H1 (cell line): ENCODE data around the gene FLG. TPM values are rescaled to one million over a fixed set of nuclear protein-coding genes. Genes with fewer than 3 reads are reported as not detected.
"Not testable (repeated sequence)": the region's sequence is repeated elsewhere in the genome, so short reads cannot be mapped to it uniquely, and the experiment has no call there.

Experiments
- CTCF ChIA-PET: fragments of 300-600 bp; sonication (Branson Sonifier 250); formaldehyde crosslinking; loops from one replicate; lab custom pipeline; 2021; ENCODE audit not compliant: partially characterized antibody; lab: Charles Lee
- POLR2A ChIA-PET: fragments of 300-600 bp; sonication (Branson Sonifier 250); formaldehyde crosslinking; loops from one replicate; lab custom pipeline; 2021; ENCODE audit warnings: inconsistent platforms; ENCODE audit not compliant: partially characterized antibody; lab: Charles Lee
- DNase-seq, 2 experiments: peaks; one replicate each; pipeline versions ENCODE4 v3.0.0 to v3.0.0-alpha.2; 2010 to 2022; ENCODE audit warnings: low spot score in 2 of 2, low read depth in 1 of 2, mixed read lengths in 1 of 2
- FAIRE-seq: peaks from 2 replicates; lab custom pipeline; 2011; peaks lifted over from hg19 to GRCh38; lab: Jason Lieb, UNC
- H2AFZ ChIP-seq: 2 replicates; pipeline ENCODE4 v1.8.1; 2012; ENCODE audit warnings: low read length, inconsistent platforms
- H2AK5ac ChIP-seq: 2 replicates; pipeline ENCODE4 v1.6.1; 2013; ENCODE audit warnings: low read depth, low read length
- H2BK120ac ChIP-seq: replicated peaks from 2 replicates; pipeline ENCODE3; 2013; ENCODE audit warnings: low read depth, low read length, inconsistent platforms
- H2BK12ac ChIP-seq: 2 replicates; pipeline ENCODE4 v1.6.1; 2013; ENCODE audit warnings: low read depth, low read length
- H2BK15ac ChIP-seq: 2 replicates; pipeline ENCODE4 v1.6.1; 2013; ENCODE audit warnings: low read length
- H2BK20ac ChIP-seq: 2 replicates; pipeline ENCODE4 v1.6.1; 2013; ENCODE audit warnings: low read length
- H2BK5ac ChIP-seq: 2 replicates; pipeline ENCODE4 v1.6.1; 2013; ENCODE audit warnings: low read depth, low read length
- H3K14ac ChIP-seq: 2 replicates; pipeline ENCODE4 v1.6.1; 2013; ENCODE audit warnings: inconsistent platforms; ENCODE audit not compliant: insufficient read length
- H3K18ac ChIP-seq: 2 replicates; pipeline ENCODE4 v1.6.1; 2013; ENCODE audit warnings: low read length; ENCODE audit errors: extremely low read depth
- H3K23ac ChIP-seq: 2 replicates; pipeline ENCODE4 v1.6.1; 2013; ENCODE audit warnings: inconsistent platforms; ENCODE audit not compliant: insufficient read length
- H3K23me2 ChIP-seq: 2 replicates; pipeline ENCODE4 v1.6.1; 2013; ENCODE audit warnings: low read depth, low read length
- H3K27ac ChIP-seq: 2 replicates; pipeline ENCODE4 v1.6.1; 2011; ENCODE audit warnings: low read depth, low read length, inconsistent platforms
- H3K27me3 ChIP-seq, 4 experiments: replicated peaks in 1 of 4; 1 replicate in 1 of 4; 2 replicates in 3 of 4; pipeline versions ENCODE4 v1.6.1 to v1.8.1; 2011 to 2013; ENCODE audit warnings: low read length in 3 of 4, mild to moderate bottlenecking in 3 of 4, inconsistent platforms in 2 of 4, mixed read lengths in 2 of 4, moderate library complexity in 1 of 4; ENCODE audit not compliant: control insufficient read depth in 3 of 4, insufficient read depth in 3 of 4; ENCODE audit errors: extremely low read depth in 1 of 4
- H3K36me3 ChIP-seq, 4 experiments: 2 replicates each; pipeline versions ENCODE4 v1.6.1 to v1.8.1; 2011 to 2013; ENCODE audit warnings: mild to moderate bottlenecking in 4 of 4, low read length in 3 of 4, moderate library complexity in 2 of 4, control low read depth in 1 of 4, inconsistent platforms in 1 of 4; ENCODE audit not compliant: insufficient read depth in 4 of 4, control insufficient read depth in 2 of 4
- H3K4ac ChIP-seq: replicated peaks from 2 replicates; pipeline ENCODE3; 2013; ENCODE audit warnings: low read length, low read depth, mixed read lengths, inconsistent platforms; ENCODE audit not compliant: insufficient read length
- H3K4me1 ChIP-seq, 4 experiments: replicated peaks in 1 of 4; 1 replicate in 1 of 4; 2 replicates in 3 of 4; pipeline versions ENCODE4 v1.6.1 to v1.8.1; 2011 to 2013; ENCODE audit warnings: low read length in 3 of 4, inconsistent platforms in 2 of 4, mixed read lengths in 1 of 4; ENCODE audit not compliant: insufficient read depth in 4 of 4, control insufficient read depth in 3 of 4
- H3K4me2 ChIP-seq, 2 experiments: 2 replicates each; pipeline versions ENCODE4 v1.6.1 to v1.8.1; 2011 to 2013; ENCODE audit warnings: low read depth in 2 of 2, low read length in 2 of 2, control low read depth in 1 of 2, inconsistent platforms in 1 of 2, mild to moderate bottlenecking in 1 of 2; ENCODE audit not compliant: insufficient read depth in 1 of 2
- H3K4me3 ChIP-seq, 4 experiments: fragments of 200-600, 300-600 bp in 1 of 4; sonication (generic), shearing (Covaris generic), sonication (Bioruptor Twin) in 1 of 4; 2 replicates each; pipeline versions ENCODE4 v1.5.1 to v1.8.1; 2011 to 2016; ENCODE audit warnings: low read length in 4 of 4, low read depth in 3 of 4, control low read depth in 2 of 4, inconsistent platforms in 2 of 4, mild to moderate bottlenecking in 2 of 4, mixed read lengths in 1 of 4, moderate library complexity in 1 of 4; ENCODE audit not compliant: insufficient read depth in 2 of 4; ENCODE audit errors: extremely low read depth in 1 of 4
- H3K56ac ChIP-seq: replicated peaks from 2 replicates; pipeline ENCODE3; 2013; ENCODE audit warnings: low read depth, mild to moderate bottlenecking, mixed read lengths, low read length, inconsistent platforms; ENCODE audit not compliant: insufficient read length
- H3K79me1 ChIP-seq: 2 replicates; pipeline ENCODE4 v1.6.1; 2013; ENCODE audit warnings: low read depth, low read length, control low read depth
- H3K79me2 ChIP-seq, 2 experiments: 2 replicates each; pipeline versions ENCODE4 v1.6.1 to v1.8.1; 2012 to 2013; ENCODE audit warnings: low read length in 2 of 2, mild to moderate bottlenecking in 2 of 2, inconsistent platforms in 1 of 2; ENCODE audit not compliant: insufficient read depth in 2 of 2, control insufficient read depth in 1 of 2
- H3K9ac ChIP-seq, 4 experiments: replicated peaks in 1 of 4; 1 replicate in 1 of 4; 2 replicates in 3 of 4; pipeline versions ENCODE4 v1.6.1 to v1.8.1; 2011 to 2013; ENCODE audit warnings: low read depth in 3 of 4, low read length in 3 of 4, control low read depth in 2 of 4, mild to moderate bottlenecking in 2 of 4, moderate library complexity in 2 of 4, inconsistent platforms in 1 of 4; ENCODE audit errors: extremely low read depth in 1 of 4
- H3K9me3 ChIP-seq, 2 experiments: 2 replicates each; pipeline versions ENCODE4 v1.6.1 to v1.8.1; 2012 to 2013; ENCODE audit warnings: mild to moderate bottlenecking in 2 of 2, moderate library complexity in 2 of 2, control low read depth in 1 of 2, inconsistent platforms in 1 of 2, low read depth in 1 of 2, low read length in 1 of 2, mixed read lengths in 1 of 2; ENCODE audit not compliant: insufficient read depth in 2 of 2
- H4K20me1 ChIP-seq, 2 experiments: replicated peaks in 1 of 2; 2 replicates each; pipeline versions ENCODE3 to v1.8.1; 2011 to 2013; ENCODE audit warnings: inconsistent platforms in 2 of 2, low read length in 2 of 2, mild to moderate bottlenecking in 1 of 2; ENCODE audit not compliant: insufficient read depth in 2 of 2, control insufficient read depth in 1 of 2
- H4K5ac ChIP-seq: 2 replicates; pipeline ENCODE4 v1.6.1; 2013; ENCODE audit warnings: low read length, low read depth, mixed read lengths, inconsistent platforms; ENCODE audit not compliant: insufficient read length
- H4K8ac ChIP-seq: 2 replicates; pipeline ENCODE4 v1.8.0; 2013; ENCODE audit warnings: mild to moderate bottlenecking, moderate library complexity, low read length, inconsistent platforms; ENCODE audit not compliant: insufficient read depth; ENCODE audit errors: extremely low read depth
- H4K91ac ChIP-seq: replicated peaks from 2 replicates; pipeline ENCODE3; 2013; ENCODE audit warnings: low read length, mixed read lengths, inconsistent platforms; ENCODE audit not compliant: insufficient read length
- WGBS, 2 experiments: shearing (Covaris generic) in 1 of 2; methylation state at CpG; one replicate each; pipeline versions ENCODE4 v1.1.6 to v1.1.7; 2013 to 2015; ENCODE audit warnings: low lambda C conversion rate in 2 of 2, mixed read lengths in 2 of 2, inconsistent platforms in 1 of 2, low coverage in 1 of 2, missing lambda C conversion rate in 1 of 2; ENCODE audit not compliant: insufficient replicate concordance in 2 of 2, insufficient coverage in 1 of 2, insufficient read length in 1 of 2; ENCODE audit errors: extremely low coverage in 1 of 2, missing lambda C conversion rate in 1 of 2; 5-methylcytosine and 5-hydroxymethylcytosine counted together
- polyA plus RNA-seq, 7 experiments: library from polyadenylated mRNA; depleted of rRNA in 3 of 7; stranded (reverse) in 5 of 7; unstranded in 2 of 7; fragments of >200 nt in 5 of 7; fragments of 200-250 nt in 2 of 7; gene quantifications; 1 replicate in 5 of 7; 2 replicates in 1 of 7; 4 replicates in 1 of 7; pipeline versions ENCODE4 v1.2.1 to v1.2.3, GENCODE V29; 2011 to 2013; ENCODE audit warnings: missing spikeins in 2 of 7, mixed read lengths in 2 of 7
- total RNA-seq: library from RNA; stranded (reverse); fragmentation: NEBNext Ultra II Directional; extraction: Animal tissue kit (Norgen Biotek cat#: 25700); gene quantifications from 2 replicates; pipeline ENCODE4 v1.2.1, GENCODE V29; 2021

Gene FLG
- total and polyA plus RNA-seq, 2 of the 8 experiments (the other 6 are each of a cell fraction or from before 2014, with no cell fraction given): not detected

GRCh38 chr1:152304773-152305172 lies 20.3 kb downstream of the FLG start:
- H4K91ac ChIP-seq, H4K8ac ChIP-seq, H3K4ac ChIP-seq, POLR2A ChIA-PET, H3K23me2 ChIP-seq, H2BK15ac ChIP-seq, H4K20me1 ChIP-seq, H3K14ac ChIP-seq, H2AFZ ChIP-seq, CTCF ChIA-PET, FAIRE-seq, H3K56ac ChIP-seq, H3K4me2 ChIP-seq, H4K5ac ChIP-seq, H2BK12ac ChIP-seq, H3K79me2 ChIP-seq, H3K4me3 ChIP-seq, H3K27me3 ChIP-seq, H3K18ac ChIP-seq, H3K9ac ChIP-seq, H2BK5ac ChIP-seq, H3K23ac ChIP-seq, H2BK120ac ChIP-seq, DNase-seq, H3K79me1 ChIP-seq, H3K27ac ChIP-seq, H3K4me1 ChIP-seq, H2BK20ac ChIP-seq, H2AK5ac ChIP-seq, H3K36me3 ChIP-seq: not testable (repeated sequence)
- peaks cover 44 to 59% of the 10 kb centered on the region in 2 experiments for H3K9me3 ChIP-seq
- WGBS, 2 experiments: 96% methylated on average over 12 of the region's 12 CpGs; no CpG with 5 or more reads in 1 of the 2 experiments

DNA sequence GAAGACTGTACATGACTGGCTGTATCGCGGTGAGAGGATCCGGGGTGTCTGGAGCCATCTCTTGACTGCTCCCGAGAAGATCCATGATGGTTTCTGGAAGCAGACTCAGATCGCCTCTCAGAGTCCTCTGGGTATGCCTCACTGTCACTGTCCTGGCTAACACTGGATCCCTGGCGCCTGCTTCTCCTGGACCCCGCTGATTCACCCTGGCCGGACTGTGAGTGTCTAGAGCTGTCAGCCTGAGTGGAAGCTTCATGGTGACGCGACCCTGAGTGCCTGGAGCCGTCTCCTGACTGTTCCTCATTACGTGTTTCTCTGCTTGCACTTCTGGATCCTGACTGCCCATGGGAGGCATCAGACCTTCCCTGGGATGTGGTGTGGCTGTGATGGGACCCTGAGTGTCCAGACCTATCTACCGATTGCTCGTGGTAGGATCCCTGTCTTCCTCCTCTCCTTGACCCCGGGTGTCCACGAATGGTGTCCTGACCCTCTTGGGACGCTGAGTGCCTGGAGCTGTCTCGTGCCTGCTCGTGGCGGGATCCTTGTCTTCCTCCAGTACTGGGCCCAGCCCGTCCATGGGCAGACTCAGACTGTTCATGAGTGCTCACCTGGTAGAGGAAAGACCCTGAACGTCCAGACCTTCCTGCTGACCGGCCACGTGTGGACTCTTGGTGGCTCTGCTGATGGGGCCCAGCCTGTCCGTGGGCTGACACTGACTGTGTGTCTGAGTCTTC lies 21.7 kb downstream of the FLG start:
- H4K8ac ChIP-seq, DNase-seq, H4K20me1 ChIP-seq, H2BK12ac ChIP-seq, H3K18ac ChIP-seq, H3K79me2 ChIP-seq, H3K4me3 ChIP-seq, FAIRE-seq, H3K4ac ChIP-seq, H3K56ac ChIP-seq, CTCF ChIA-PET, H3K14ac ChIP-seq, H3K4me2 ChIP-seq, H3K27ac ChIP-seq, H2BK15ac ChIP-seq, H3K4me1 ChIP-seq, H2BK20ac ChIP-seq, H4K5ac ChIP-seq, H2BK5ac ChIP-seq, H2AK5ac ChIP-seq, H3K9ac ChIP-seq, H3K36me3 ChIP-seq, H4K91ac ChIP-seq, H3K23me2 ChIP-seq, H3K23ac ChIP-seq, H3K79me1 ChIP-seq, H2AFZ ChIP-seq, POLR2A ChIA-PET, H3K27me3 ChIP-seq, H2BK120ac ChIP-seq: not testable (repeated sequence)
- WGBS, 2 experiments: 84% methylated on average over 21 of the region's 25 CpGs; no CpG with 5 or more reads in 1 of the 2 experiments
- peaks cover 39 to 44% of the 10 kb centered on the region in 2 experiments for H3K9me3 ChIP-seq
